ENCODE results near the gene ASB3. TPM values are rescaled to one million over a fixed set of nuclear protein-coding genes. Genes with fewer than 3 reads are reported as not detected.

ASB3 gene, protein sequence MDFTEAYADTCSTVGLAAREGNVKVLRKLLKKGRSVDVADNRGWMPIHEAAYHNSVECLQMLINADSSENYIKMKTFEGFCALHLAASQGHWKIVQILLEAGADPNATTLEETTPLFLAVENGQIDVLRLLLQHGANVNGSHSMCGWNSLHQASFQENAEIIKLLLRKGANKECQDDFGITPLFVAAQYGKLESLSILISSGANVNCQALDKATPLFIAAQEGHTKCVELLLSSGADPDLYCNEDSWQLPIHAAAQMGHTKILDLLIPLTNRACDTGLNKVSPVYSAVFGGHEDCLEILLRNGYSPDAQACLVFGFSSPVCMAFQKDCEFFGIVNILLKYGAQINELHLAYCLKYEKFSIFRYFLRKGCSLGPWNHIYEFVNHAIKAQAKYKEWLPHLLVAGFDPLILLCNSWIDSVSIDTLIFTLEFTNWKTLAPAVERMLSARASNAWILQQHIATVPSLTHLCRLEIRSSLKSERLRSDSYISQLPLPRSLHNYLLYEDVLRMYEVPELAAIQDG
- total RNA-seq, result 21.3 and 23.8 TPM in 2 replicates

DNA sequence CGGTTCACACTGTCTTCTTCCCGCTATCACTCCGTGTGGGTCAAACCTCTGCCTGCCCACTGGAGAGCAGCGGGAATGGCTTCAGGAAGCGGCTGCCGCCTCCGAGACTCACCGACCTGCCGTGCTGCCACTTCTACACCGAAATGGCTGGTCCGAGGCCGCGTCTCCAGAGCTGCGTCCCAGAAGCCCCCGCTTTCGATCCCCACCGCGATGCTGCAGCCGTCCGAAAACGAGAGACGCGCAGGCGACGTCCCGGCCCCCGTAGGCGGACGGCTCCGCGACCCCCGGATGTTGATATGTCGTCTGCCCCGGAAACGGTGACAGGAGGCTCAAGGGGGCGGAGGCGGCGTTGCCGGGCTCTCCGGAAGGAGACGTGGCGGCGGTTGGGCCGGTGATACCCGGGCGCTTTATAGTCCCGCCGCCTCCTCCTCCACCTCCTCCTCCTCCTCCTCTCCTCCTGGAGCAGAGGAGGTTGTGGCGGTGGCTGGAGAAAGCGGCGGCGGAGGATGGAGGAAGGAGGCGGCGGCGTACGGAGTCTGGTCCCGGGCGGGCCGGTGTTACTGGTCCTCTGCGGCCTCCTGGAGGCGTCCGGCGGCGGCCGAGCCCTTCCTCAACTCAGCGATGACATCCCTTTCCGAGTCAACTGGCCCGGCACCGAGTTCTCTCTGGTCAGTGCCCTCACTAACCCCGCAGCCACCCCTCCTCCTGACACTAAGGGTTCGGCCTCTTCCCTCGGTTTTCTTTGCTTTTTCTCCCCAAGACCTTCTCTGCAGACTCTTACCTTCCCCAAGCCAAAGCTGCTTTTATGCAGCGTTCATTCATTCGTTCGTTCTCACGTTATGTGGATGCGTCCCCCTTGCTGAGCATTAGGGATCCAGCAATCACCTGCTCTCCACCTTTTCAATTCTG, at the start of gene ASB3, which contains the start of gene ERLEC1:
Gene ASB3 (minus strand): TSS at position 249 of the 909 bp plus-strand sequence. CDS start 21,381 bp downstream, outside the sequence.
Gene ERLEC1 (plus strand): TSS at position 340 of the 909 bp plus-strand sequence. CDS start 167 bp downstream, at position 507.

DNA sequence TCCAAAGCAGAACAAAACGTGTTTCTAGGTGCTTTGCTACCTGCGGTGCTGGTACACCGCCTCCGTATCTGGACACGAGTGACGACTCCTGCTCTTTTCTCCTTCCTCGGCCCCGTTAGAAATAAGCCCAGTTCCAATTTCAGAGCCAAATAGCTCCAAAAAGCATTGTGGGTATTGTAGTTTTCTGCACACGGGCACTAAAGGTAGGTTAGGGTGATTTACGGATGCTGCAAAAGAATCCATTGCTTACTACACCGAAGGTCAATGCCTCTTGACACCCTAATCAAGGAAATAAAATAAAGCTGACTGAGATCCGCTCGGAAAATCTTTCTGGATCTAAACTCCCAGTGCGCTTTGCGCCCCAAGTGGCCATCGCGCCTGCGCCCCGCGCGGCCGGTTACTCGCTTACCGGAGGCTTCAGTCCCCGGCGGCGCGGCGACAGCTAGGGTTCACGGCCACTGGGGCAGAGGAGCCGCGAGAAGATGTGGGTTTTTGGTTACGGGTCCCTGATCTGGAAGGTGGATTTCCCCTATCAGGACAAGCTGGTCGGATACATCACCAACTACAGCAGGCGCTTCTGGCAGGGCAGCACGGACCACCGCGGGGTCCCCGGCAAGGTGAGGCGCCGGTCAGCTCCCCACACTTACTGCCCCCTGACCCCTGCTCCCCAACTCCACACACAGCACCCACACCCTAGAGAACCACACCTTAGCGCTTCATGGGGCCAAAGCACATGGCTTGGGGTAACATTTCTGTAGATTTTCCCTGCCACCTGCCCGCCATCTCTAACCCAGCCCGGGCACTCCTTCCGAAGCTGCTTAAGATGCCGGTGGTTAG, 19.1 kb downstream of the ASB3 start, which contains the start of gene CHAC2:
Gene CHAC2 (plus strand): TSS at position 400 of the 837 bp plus-strand sequence. CDS start 83 bp downstream, at position 483.

Other genes starting within 250 kb of the ASB3 start
- 5.8 and 7.2 TPM in 2 replicates for gene CHAC2, start 19.1 kb downstream of the ASB3 start, total RNA-seq
- gene ERLEC1, start 91 bp upstream of the ASB3 start, total RNA-seq, result 34.9 and 61.8 TPM in 2 replicates
- 0.99 and 1.3 TPM in 2 replicates for gene GPR75, start 73.0 kb upstream of the ASB3 start, total RNA-seq
- 35.6 and 42.6 TPM in 2 replicates for gene PSME4, start 184.0 kb upstream of the ASB3 start, total RNA-seq